GM21576 (cell line): ENCODE results near the gene LRRTM3.

Source experiments
- ATAC-seq: cut with Tn5 transposase; IDR thresholded peaks from one replicate; pipeline ENCODE4 v1.9.1; 2021; ENCODE audit warnings: mild to moderate bottlenecking, moderate library complexity; ENCODE audit not compliant: unreplicated experiment

Gene LRRTM3

GRCh38 chr10:67015225-67015624 lies 89.4 kb downstream of the LRRTM3 start:
- ATAC-seq, result no peak

- ATAC-seq, result no peak
These were observed 91.4 kb downstream of the LRRTM3 start for GRCh38 chr10:67017218-67017617.

- no peak for ATAC-seq
These were observed 96.3 kb downstream of the LRRTM3 start for GRCh38 chr10:67022099-67022498.

- no peak for ATAC-seq
These were observed 108.0 kb downstream of the LRRTM3 start for GRCh38 chr10:67033878-67034277.

- ATAC-seq, result no peak
These were observed 111.0 kb downstream of the LRRTM3 start for GRCh38 chr10:67036808-67037207.

- ATAC-seq, result no peak
These were observed 117.2 kb downstream of the LRRTM3 start for GRCh38 chr10:67043041-67043440.

GRCh38 chr10:67045404-67045803 lies 119.6 kb downstream of the LRRTM3 start:
- ATAC-seq, result no peak

- ATAC-seq, result no peak
These were observed 120.7 kb downstream of the LRRTM3 start for GRCh38 chr10:67046507-67046906.

GRCh38 chr10:67049988-67050387 lies 124.2 kb downstream of the LRRTM3 start:
- ATAC-seq, result no peak

- no peak for ATAC-seq
These were observed 124.6 kb downstream of the LRRTM3 start for GRCh38 chr10:67050415-67050814.

- ATAC-seq, result no peak
These were observed 146.8 kb downstream of the LRRTM3 start for GRCh38 chr10:67072654-67073053.

GRCh38 chr10:67075491-67075971 lies 149.7 kb downstream of the LRRTM3 start:
- no peak for ATAC-seq

GRCh38 chr10:67076144-67076543 lies 150.3 kb downstream of the LRRTM3 start:
- ATAC-seq, result no peak

- no peak for ATAC-seq
These were observed 151.5 kb downstream of the LRRTM3 start for GRCh38 chr10:67077376-67077775.

GRCh38 chr10:67079126-67079525 lies 153.3 kb downstream of the LRRTM3 start:
- ATAC-seq, result no peak

- ATAC-seq, result no peak
These were observed 160.7 kb downstream of the LRRTM3 start for GRCh38 chr10:67086327-67087134.

- ATAC-seq, result no peak
These were observed 161.2 kb downstream of the LRRTM3 start for GRCh38 chr10:67087135-67087425.

GRCh38 chr10:67088036-67088435 lies 162.2 kb downstream of the LRRTM3 start:
- no peak for ATAC-seq

GRCh38 chr10:67095531-67095930 lies 169.7 kb downstream of the LRRTM3 start:
- no peak for ATAC-seq

- no peak for ATAC-seq
These were observed 172.6 kb downstream of the LRRTM3 start for GRCh38 chr10:67098461-67098860.

- ATAC-seq, result no peak
These were observed 175.1 kb downstream of the LRRTM3 start for GRCh38 chr10:67100951-67101350.

- ATAC-seq, result no peak
These were observed 181.8 kb downstream of the LRRTM3 start for GRCh38 chr10:67107670-67108069.

GRCh38 chr10:67110286-67110685 lies 184.4 kb downstream of the LRRTM3 start:
- ATAC-seq, result no peak
